Heart right ventricle (tissue), 16 donors: ENCODE data around the gene DIPK1A. TPM values are rescaled to one million over a fixed set of nuclear protein-coding genes. Genes with fewer than 3 reads are reported as not detected.

Experiments
- ATAC-seq, 8 donors: fragments of 200-7000 bp; cut with Tn5 transposase; one replicate each; pipeline ENCODE4 v1.9.1; 2020; ENCODE audit warnings: mild to moderate bottlenecking in 8 of 8, moderate library complexity in 8 of 8, moderate number of reproducible peaks in 1 of 8
- DNase-seq, 2 donors: peaks; one replicate each; pipeline ENCODE4 v3.0.0-alpha.2; 2020
- H3K27ac ChIP-seq, 10 donors: fragments of 200-600 bp; sonication (generic) in 2 of 10; one replicate each; pipeline versions ENCODE4 v1.5.0 to v1.8.0; 2020 to 2022; ENCODE audit warnings: mild to moderate bottlenecking in 3 of 10
- H3K27me3 ChIP-seq, 7 donors: fragments of 200-600 bp; one replicate each; pipeline ENCODE4 v1.8.0; 2021 to 2022; ENCODE audit warnings: mild to moderate bottlenecking in 2 of 7
- H3K36me3 ChIP-seq, 9 donors: fragments of 200-600 bp; sonication (generic) in 1 of 9; one replicate each; pipeline versions ENCODE4 v1.5.0 to v1.8.0; 2020 to 2022; ENCODE audit warnings: mild to moderate bottlenecking in 2 of 9
- H3K4me1 ChIP-seq, 9 donors: fragments of 200-600 bp; sonication (generic) in 1 of 9; one replicate each; pipeline versions ENCODE4 v1.5.0 to v1.8.0; 2020 to 2022; ENCODE audit warnings: mild to moderate bottlenecking in 4 of 9
- H3K4me3 ChIP-seq, 10 donors: fragments of 200-600 bp; sonication (generic) in 2 of 10; one replicate each; pipeline versions ENCODE4 v1.5.0 to v1.8.0; 2020 to 2022; ENCODE audit warnings: mild to moderate bottlenecking in 7 of 10, moderate library complexity in 2 of 10
- H3K9me3 ChIP-seq, 11 donors: fragments of 200-600 bp in 10 of 11; sonication (generic) in 2 of 11; one replicate each; pipeline versions ENCODE4 v1.5.0 to v1.8.0; 2013 to 2022; ENCODE audit warnings: mild to moderate bottlenecking in 2 of 11, control low read depth in 1 of 11, moderate library complexity in 1 of 11
- CTCF ChIP-seq, 9 donors: fragments of 200-600 bp; sonication (generic) in 2 of 9; IDR thresholded peaks; one replicate each; pipeline versions ENCODE4 v1.5.0 to v1.8.0; 2021 to 2022; ENCODE audit warnings: antibody characterized with exemption in 9 of 9, mild to moderate bottlenecking in 5 of 9, moderate library complexity in 1 of 9
- WGBS, 2 donors: extraction: QIAGEN DNeasy Blood & Tissue Kit; methylation state at CpG; one replicate each; pipeline ENCODE4 v1.1.7; 2013; ENCODE audit warnings: inconsistent platforms in 1 of 2; 5-methylcytosine and 5-hydroxymethylcytosine counted together
- intact Hi-C, 10 donors: fragments of 100-400 bp; cut with DNase I; formaldehyde crosslinking; loops; one replicate each; pipeline versions ENCODE4 v1.11.1 to v1.14.2; 2022
- polyA plus RNA-seq, 2 donors: library from polyadenylated mRNA; stranded (reverse); fragments of 200-250 nt; gene quantifications; one replicate each; pipeline ENCODE4 v1.2.3, GENCODE V29; 2013
- total RNA-seq, 10 donors: library from RNA; stranded (reverse); fragmentation: NEBNext Ultra II Directional in 3 of 10; extraction: Animal tissue kit (Norgen Biotek cat#: 25700) in 3 of 10; gene quantifications; one replicate each; pipeline versions ENCODE4 v1.2.1 to v1.2.4, GENCODE V29; 2021 to 2023
- donor health status: Arrhythmogenic right ventricular cardiomyopathy.
- donor health status: ischemic (EF 13 %, LVEDD 7.1; RV severe dilation, severe dysfunction).
- donor health status: healthy with polysubstance abuse.
- donor health status: DM: no; HTN: yes; CAD: no.
- donor health status: DM: no; HTN: no; CAD: no.
- donor health status: ischemic (EF 25% LVEDD 6.9; RV normal size, moderate dysfunction).
- donor health status: ischemic (EF 25% LVEDD 5.7; RV mildly dilated, moderate dysfunction).
- donor health status: healthy.
- donor health status: DM: yes; HTN: yes; CAD: no.
- donor health status: Ischemic cardiomyopathy.
- donor health status: ischemic (EF 35%, LVEDD 5.7; RV mildly dilated, moderate dysfunction).
- donor health status: nonischemic (EF 11% LVEDD 7.7; RV severe dilation, severe dysfunction).
- donor health status: DM: yes; HTN: yes; CAD: no.
- donor health status: PGD.
- donor health status: ischemic (EF 29% LVEDD 5.4; RV normal size, mild dysfunction).
- donor health status: nonischemic (EF 23%, LVEDD 6.1; RV moderate dilation, normal function).

Gene DIPK1A
- total and polyA plus RNA-seq, 12 donors: 3.4 to 8.5 (median 6.3) TPM

- intact Hi-C loops: loop anchor here in 2 of 10 donors (5.0 kb wide), 2 partner anchors 39 to 134 kb away; no protein-coding TSS in a partner anchor
- no peak overlapping the region for H3K4me3 ChIP-seq
- no peak for DNase-seq
- no peaks in the 10 kb centered on the region for H3K36me3 ChIP-seq
- no peaks in the 10 kb centered on the region for H3K27me3 ChIP-seq
- no peak for TF ChIP-seq CTCF (IDR thresholded peaks at IDR 0.05)
- 21 to 41% methylated on average over 1 of the region's 1 CpG for whole genome bisulfite sequencing, 2 donors
- peak overlapping the region in 1 of 10 donors; percentile 61 for H3K27ac ChIP-seq
- peaks cover 0 to 18% (median 0%) of the 10 kb centered on the region in 9 donors for H3K4me1 ChIP-seq
- no peaks in the 10 kb centered on the region for H3K9me3 ChIP-seq
- no peak for ATAC-seq
Measured at GRCh38 chr1:92990828-92991227, 29.6 kb upstream of the DIPK1A start.

GRCh38 chr1:92989936-92990583 is 28.8 kb upstream of the DIPK1A start:
- H3K4me3 ChIP-seq: no peak overlapping the region
- no peaks in the 10 kb centered on the region for H3K9me3 ChIP-seq
- H3K27me3 ChIP-seq: no peaks in the 10 kb centered on the region
- no peak for DNase-seq
- H3K36me3 ChIP-seq: no peaks in the 10 kb centered on the region
- peaks cover 0 to 13% (median 0%) of the 10 kb centered on the region in 9 donors for H3K4me1 ChIP-seq
- peak overlapping the region in 1 of 10 donors; percentile 61 for H3K27ac ChIP-seq
- TF ChIP-seq CTCF (IDR thresholded peaks at IDR 0.05): no peak
- 88 to 93% methylated on average over 6 of the region's 6 CpGs for WGBS, 2 donors
- intact Hi-C loops: loop anchor here in 2 of 10 donors (5.0 kb wide), 2 partner anchors 38 to 133 kb away; no protein-coding TSS in a partner anchor
- no peak for ATAC-seq

GRCh38 chr1:92989253-92989652 is 28.0 kb upstream of the DIPK1A start:
- ATAC-seq (no peak), DNase-seq (no peak)
- intact Hi-C loops: no loop called here
- TF ChIP-seq CTCF (IDR thresholded peaks at IDR 0.05): no peak
- H3K4me3 ChIP-seq: no peak overlapping the region
- 40 to 66% methylated on average over 2 of the region's 2 CpGs for WGBS, 2 donors
- no peaks in the 10 kb centered on the region for H3K27me3 ChIP-seq
- no peaks in the 10 kb centered on the region for H3K36me3 ChIP-seq
- peaks cover 0 to 13% (median 0%) of the 10 kb centered on the region in 9 donors for H3K4me1 ChIP-seq
- no peaks in the 10 kb centered on the region for H3K9me3 ChIP-seq
- no peak overlapping the region for H3K27ac ChIP-seq

- Histone ChIP-seq H3K4me3 (no peak overlapping the region), H3K4me1 (peaks cover 0 to 13% (median 0%) of the 10 kb centered on the region in 9 donors), H3K36me3 (no peaks in the 10 kb centered on the region), H3K9me3 (peaks cover 0 to 2% (median 0%) of the 10 kb centered on the region in 11 donors), H3K27me3 (no peaks in the 10 kb centered on the region), H3K27ac (no peak overlapping the region)
- no peak for DNase-seq
- TF ChIP-seq CTCF (IDR thresholded peaks at IDR 0.05): no peak
- no peak for ATAC-seq
- intact Hi-C loops: no loop called here
Measured at GRCh38 chr1:92987462-92987861, 26.2 kb upstream of the DIPK1A start.
